LoVo (cell line): Measurements from ENCODE around the gene ERC2.

Source experiments
- DNase-seq: peaks from one replicate; pipeline ENCODE4 v3.0.0-alpha.2; 2016; ENCODE audit warnings: low spot score

Gene ERC2

GRCh38 chr3:55742022-55742831 lies 726.0 kb downstream of the ERC2 start:
- DNase-seq = no peak

- no peak for DNase-seq
Measured at GRCh38 chr3:55737186-55737585, 731.1 kb downstream of the ERC2 start.

- DNase-seq = no peak
Measured at GRCh38 chr3:55735976-55736375, 732.3 kb downstream of the ERC2 start.

- no peak for DNase-seq
Measured at GRCh38 chr3:55731741-55732140, 736.5 kb downstream of the ERC2 start.

DNA sequence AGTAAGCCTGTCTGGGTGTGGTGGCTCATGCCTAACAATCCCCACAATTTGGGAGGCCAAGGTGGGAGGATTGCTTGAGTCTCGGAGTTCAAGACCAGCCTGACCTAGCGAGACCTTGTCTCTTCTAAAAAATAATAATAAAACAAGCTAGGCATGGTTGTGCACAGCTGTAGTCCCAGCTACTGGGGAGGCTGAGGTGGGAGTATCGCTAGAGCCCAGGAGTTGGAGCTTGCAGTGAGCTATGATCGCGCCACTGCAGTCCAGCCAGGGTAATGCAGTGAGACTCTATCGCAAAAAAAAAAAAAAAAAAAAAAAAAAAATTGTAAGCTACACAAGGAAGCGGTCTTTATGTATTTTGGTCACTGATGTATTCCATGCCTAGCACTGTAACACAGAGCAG lies 738.7 kb downstream of the ERC2 start:
- no peak for DNase-seq

GRCh38 chr3:55728461-55729100 lies 739.7 kb downstream of the ERC2 start:
- DNase-seq = no peak

- no peak for DNase-seq
Measured at GRCh38 chr3:55726501-55726775, 741.8 kb downstream of the ERC2 start.

GRCh38 chr3:55725681-55726500 lies 742.4 kb downstream of the ERC2 start:
- DNase-seq = no peak

GRCh38 chr3:55724821-55725220 lies 743.4 kb downstream of the ERC2 start:
- DNase-seq = no peak

- no peak for DNase-seq
Measured at GRCh38 chr3:55724407-55724784, 743.9 kb downstream of the ERC2 start.

GRCh38 chr3:55723653-55724406 lies 744.4 kb downstream of the ERC2 start:
- no peak for DNase-seq

DNA sequence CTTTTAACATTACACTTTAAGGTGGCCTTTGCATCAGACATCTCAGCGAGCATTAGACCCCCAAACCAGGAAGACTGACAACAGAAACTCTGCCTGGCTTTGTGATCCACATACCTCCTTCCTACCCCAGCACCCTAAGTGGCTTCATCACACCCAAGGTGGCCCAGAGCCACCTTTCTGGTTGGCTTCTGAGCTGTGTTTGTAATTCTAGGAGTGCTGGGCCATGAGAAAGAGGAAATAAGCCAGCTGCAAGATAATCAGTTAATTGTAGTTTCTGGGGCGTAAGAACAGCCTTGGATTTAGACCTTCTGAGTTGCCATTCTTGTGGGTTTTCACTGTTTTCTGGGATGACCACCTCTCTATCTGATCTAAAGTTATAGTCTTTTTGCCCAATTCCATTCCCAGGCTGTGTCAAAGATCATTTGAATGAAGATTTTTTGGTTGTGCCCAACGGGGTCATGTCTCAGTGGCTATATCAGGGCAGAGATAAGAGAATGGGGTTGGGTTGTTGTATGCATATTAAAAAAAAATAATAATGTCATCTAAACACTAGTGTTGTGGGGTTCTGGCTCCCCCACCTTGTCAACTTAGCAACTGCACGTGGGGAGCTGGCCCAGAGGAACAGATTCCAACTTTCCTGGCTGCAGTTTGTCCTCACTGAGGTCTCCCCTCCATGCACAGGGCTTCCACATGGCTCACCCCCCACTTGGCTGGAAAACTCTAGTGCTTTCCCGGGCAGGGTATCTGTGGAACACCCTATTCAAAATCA lies 746.4 kb downstream of the ERC2 start:
- DNase-seq = no peak

- no peak for DNase-seq
Measured at GRCh38 chr3:55720614-55721013, 747.7 kb downstream of the ERC2 start.

GRCh38 chr3:55719508-55719907 lies 748.8 kb downstream of the ERC2 start:
- no peak for DNase-seq

GRCh38 chr3:55719006-55719405 lies 749.3 kb downstream of the ERC2 start:
- DNase-seq = no peak

- no peak for DNase-seq
Measured at GRCh38 chr3:55718521-55718921, 749.7 kb downstream of the ERC2 start.

- DNase-seq = peak; percentile 5
Measured at GRCh38 chr3:55718074-55718473, 750.2 kb downstream of the ERC2 start.

DNA sequence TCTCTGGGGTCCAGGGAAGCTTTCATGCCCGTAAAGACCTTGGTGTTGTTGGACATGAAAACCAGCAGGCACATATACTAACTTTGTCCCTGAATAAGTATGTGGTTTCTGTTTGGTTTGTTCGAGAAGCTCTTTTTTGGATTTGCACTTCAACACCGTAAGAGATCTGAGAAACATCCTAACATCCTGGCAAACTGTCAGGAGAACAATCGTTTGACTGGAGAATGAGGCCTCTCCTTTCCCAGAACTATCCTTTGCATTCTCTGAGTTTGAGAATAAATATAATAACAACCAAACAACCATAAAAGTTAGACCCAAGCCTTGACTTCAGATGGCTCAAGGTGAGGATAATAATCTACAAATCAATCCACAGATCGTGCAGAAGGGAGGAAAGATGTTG lies 750.8 kb downstream of the ERC2 start:
- no peak for DNase-seq

DNA sequence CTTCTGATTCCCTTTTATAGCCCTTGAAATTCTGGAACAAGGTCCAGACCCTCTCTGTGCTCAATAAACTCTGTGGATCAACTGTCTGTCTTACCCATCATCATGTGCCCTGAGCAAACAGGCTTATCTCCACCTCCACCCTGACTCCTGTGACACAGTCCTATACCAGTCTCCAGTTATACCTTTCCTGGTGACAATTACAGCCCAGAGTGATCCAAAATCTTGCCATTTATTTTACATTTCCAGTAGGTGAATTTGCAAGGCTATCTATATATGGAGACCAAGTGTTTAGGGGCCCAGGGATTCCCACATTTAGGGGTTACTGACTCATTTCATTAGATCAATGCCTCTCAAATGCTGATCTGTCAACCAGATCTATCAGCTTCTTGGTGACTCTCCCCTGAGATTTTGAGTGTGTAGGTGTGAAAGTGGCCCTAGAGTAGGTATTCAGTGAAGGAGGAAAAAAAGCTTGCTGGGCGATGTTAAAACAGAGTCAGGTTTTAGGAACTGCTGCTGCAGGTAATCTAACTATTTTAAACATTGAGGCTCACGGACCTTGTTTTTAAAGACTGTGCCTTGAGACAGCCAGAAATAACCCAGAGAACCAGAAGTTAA lies 751.5 kb downstream of the ERC2 start:
- no peak for DNase-seq

DNA sequence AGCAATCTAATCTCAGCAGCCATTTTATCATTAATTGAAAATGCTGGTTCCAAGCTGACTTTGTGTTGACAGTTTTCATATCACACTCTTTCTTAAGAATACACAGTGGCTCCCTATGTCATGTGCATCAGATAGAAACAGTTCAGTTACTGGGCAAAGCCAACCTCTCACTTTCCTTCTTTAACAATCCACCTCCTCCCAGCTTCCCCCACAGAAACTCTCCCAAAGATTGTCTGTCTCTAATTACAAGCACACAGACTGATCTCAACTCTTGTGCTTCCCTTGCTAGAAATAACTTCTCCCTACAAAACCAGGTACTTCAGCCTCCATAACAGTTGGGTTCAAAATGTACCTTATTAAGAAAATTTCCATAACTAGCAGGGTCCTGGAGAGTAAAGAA lies 752.2 kb downstream of the ERC2 start:
- no peak for DNase-seq

GRCh38 chr3:55714057-55714456 lies 754.2 kb downstream of the ERC2 start:
- DNase-seq = no peak
